AG10803 (cell line): ENCODE measurements around the gene KDM2A.

Experiments used
- DNase-seq: peaks from one replicate; pipeline ENCODE4 v3.0.0; 2010; ENCODE audit warnings: low read depth
- H3K4me3 ChIP-seq: 2 replicates; pipeline ENCODE4 v1.5.1; 2011; ENCODE audit warnings: mild to moderate bottlenecking, low read length, control low read depth
- TF ChIP-seq, protein P1 (sequence below): conservative IDR thresholded peaks from 2 replicates; pipeline ENCODE4 v1.5.1; 2011; ENCODE audit warnings: mild to moderate bottlenecking, low read length, control low read depth, inconsistent platforms

KDM2A gene

DNA sequence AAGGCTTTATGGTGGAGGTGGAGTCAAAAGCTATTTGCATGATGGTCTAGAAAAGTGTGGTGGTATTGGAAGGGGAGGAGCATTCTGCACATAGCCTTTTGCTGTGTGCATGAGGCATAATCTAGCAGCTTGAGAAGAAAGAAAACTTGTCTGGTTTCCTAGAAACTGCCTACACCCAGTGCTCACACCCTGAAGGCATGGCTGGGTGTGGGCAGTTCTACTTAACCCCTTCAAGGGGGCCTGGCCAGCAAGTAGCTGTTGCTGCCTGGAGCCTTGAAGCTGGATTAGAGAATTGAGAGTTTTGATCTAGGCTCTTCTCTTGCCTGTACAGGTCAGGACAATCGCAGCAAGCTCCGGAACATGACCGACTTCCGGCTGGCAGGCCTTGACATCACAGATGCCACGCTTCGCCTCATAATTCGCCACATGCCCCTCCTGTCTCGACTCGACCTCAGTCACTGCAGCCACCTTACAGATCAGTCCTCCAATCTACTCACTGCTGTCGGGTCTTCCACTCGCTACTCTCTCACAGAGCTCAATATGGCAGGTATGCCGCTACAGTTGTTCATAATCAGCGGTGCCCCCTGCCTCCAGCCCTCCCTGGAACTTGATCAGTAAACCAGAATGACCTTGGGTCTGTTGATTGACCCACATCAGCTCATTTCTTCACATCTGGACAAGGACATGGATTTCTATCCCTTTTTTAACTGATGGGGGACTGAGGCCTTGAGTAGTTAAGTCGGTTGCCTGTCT lies 135.0 kb downstream of the KDM2A start:
- DNase-seq: no peak
- TF ChIP-seq, protein P1, sequence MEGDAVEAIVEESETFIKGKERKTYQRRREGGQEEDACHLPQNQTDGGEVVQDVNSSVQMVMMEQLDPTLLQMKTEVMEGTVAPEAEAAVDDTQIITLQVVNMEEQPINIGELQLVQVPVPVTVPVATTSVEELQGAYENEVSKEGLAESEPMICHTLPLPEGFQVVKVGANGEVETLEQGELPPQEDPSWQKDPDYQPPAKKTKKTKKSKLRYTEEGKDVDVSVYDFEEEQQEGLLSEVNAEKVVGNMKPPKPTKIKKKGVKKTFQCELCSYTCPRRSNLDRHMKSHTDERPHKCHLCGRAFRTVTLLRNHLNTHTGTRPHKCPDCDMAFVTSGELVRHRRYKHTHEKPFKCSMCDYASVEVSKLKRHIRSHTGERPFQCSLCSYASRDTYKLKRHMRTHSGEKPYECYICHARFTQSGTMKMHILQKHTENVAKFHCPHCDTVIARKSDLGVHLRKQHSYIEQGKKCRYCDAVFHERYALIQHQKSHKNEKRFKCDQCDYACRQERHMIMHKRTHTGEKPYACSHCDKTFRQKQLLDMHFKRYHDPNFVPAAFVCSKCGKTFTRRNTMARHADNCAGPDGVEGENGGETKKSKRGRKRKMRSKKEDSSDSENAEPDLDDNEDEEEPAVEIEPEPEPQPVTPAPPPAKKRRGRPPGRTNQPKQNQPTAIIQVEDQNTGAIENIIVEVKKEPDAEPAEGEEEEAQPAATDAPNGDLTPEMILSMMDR: no peak
- H3K4me3 ChIP-seq: no peak overlapping the region

DNA sequence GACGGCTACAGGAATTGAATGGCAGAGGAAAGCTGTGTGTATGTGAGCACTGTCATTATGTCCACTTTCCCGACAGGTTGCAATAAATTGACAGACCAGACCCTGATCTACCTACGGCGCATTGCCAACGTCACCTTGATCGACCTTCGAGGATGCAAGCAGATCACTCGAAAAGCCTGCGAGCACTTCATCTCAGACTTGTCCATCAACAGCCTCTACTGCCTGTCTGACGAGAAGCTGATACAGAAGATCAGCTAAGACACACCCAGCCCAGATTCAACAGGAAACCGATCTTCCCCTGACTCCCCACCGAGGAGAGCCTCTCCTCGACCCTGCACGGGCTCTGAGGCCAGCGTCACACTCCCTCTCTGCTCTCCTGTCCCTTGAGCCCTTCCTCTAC lies 135.7 kb downstream of the KDM2A start:
- H3K4me3 ChIP-seq: no peak overlapping the region
- DNase-seq: no peak
- TF ChIP-seq, protein P1: no peak

DNA sequence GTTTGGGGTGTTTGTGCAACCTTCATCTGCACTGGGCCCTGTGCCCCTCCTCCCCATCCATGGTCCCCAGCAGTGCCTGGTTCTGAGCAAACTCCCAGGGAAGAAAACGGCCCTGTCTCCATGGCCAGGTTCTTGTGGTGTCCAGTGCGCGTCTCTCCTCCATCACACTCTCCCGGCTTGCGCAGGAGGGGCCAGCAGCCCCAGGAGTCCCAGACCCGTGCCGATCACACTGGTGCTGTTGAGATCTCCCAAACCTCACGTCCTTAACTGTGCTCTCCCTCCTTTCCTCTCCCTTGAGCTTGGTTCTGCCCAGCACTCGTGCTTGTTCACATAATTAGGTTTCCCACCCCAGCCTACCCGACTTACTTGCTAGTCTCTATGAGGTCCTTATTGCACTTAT lies 136.3 kb downstream of the KDM2A start:
- no peak overlapping the region for H3K4me3 ChIP-seq
- DNase-seq: no peak
- TF ChIP-seq, protein P1: no peak

DNA sequence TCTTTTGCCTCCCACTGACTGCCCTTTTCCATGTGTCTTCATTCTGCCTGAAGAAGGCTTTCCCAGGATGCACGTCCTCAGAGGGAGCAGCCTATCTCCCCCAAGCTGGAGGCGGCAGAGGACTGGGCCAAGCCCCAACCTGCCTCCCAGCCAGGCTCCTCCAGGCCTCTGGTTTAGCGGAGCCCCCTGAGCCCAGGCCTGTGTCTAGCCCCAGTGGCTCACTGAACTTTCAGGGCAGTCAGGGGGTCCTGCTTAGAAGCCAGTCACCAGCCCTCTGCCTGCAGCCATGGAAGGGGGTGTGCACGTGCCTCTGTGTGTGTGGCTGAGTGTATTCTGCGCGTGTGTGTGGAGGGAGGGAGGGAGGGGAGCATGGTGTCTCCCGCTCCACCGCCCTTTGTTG lies 136.8 kb downstream of the KDM2A start:
- TF ChIP-seq, protein P1: no peak
- DNase-seq: no peak
- H3K4me3 ChIP-seq: no peak overlapping the region

DNA sequence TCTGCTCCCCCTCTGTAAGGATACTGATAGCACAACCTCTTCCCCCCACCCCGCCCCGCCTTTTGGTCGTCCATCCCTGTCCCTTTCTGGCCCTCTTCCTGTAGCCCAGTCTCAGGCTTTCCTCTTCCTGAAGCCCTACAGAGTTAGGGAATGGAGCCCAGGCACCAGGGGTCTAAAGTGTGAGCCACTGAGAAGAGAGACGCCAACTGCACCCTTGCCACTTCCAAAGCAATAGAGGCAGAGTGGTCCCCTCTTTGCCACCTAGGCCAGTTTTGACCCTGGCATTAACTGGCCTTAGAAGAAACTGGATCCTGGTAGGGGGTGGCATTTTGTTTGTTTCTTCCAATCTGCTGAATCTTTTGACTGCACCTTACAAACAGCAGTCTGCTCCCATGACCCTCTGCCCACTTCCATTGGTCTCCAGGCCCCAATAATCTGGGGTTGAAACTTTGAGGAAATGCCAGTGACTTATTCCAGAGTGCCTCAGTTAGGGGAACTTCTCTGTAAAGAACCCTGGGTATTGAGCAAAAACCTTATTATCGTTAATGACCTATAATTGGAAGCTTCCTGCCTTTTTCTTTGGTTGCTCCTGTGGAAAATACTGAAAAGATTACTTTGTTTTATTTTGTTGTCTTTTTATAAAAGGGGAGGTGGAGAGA lies 137.5 kb downstream of the KDM2A start:
- H3K4me3 ChIP-seq: no peak overlapping the region
- TF ChIP-seq, protein P1: no peak
- DNase-seq: no peak

DNA sequence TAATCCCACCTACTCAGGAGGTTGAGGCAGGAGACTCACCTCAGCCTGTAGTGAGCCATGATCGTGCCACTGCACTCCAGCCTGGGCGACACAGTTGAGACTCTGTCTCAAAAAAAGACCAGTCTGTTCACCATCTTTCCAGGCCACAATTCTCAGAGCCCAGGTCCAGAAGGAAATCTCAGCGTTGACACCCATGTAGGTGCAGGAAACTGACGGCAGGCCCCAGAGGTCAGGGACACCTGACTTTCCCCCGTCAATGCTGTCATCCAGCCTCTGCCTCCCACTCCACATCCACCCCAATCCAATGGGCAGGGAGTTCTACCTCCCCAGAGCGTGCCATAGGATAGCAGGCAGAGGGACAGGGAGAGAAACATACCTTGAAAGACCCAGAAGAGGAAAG lies 141.3 kb downstream of the KDM2A start:
- DNase-seq: no peak
- TF ChIP-seq, protein P1: no peak
- H3K4me3 ChIP-seq: no peak overlapping the region

DNA sequence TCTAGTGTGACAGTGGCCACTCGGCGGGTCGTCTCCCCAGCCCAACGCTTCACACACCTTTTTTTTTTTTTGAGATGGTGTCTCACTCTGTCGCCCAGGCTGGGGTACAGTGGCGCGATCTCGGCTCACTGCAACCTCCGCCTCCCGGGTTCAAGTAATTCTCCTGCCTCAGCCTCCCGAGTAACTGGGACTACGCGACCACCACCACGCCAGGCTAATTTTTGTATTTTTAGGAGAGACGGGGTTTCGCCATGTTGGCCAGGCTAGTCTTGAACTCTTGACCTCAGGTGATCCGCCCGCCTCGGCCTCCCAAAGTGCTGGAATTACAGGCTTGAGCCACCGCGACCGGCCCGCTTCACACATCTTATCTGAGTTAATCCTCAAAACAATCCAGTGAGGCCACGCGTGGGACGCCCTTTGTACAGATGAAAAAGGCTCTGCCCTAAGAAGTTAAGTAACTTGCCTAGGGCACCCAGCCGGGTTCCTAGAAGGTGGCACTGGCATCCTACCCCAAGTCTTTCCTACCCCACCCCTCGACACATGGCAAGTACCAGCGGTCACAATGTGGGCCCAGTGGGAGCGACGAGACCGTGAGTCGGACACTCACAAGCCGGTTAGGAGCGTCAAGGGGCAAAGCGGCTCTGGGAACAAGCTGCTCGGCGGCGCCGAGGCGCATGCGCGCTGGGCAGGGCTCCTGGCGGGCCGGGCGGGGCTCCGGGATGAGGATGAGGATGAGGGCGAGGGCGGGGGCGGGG lies 142.0 kb downstream of the KDM2A start:
- DNase-seq: peak; percentile 52
- H3K4me3 ChIP-seq: peak overlapping the region; percentile 56
